ENCODE data around the gene MBTD1.

Gene MBTD1

GRCh38 chr17:51147650-51148049, 112.2 kb downstream of the MBTD1 start:
- DNase-seq (ENCODE audit: low read depth), result no peak

DNA sequence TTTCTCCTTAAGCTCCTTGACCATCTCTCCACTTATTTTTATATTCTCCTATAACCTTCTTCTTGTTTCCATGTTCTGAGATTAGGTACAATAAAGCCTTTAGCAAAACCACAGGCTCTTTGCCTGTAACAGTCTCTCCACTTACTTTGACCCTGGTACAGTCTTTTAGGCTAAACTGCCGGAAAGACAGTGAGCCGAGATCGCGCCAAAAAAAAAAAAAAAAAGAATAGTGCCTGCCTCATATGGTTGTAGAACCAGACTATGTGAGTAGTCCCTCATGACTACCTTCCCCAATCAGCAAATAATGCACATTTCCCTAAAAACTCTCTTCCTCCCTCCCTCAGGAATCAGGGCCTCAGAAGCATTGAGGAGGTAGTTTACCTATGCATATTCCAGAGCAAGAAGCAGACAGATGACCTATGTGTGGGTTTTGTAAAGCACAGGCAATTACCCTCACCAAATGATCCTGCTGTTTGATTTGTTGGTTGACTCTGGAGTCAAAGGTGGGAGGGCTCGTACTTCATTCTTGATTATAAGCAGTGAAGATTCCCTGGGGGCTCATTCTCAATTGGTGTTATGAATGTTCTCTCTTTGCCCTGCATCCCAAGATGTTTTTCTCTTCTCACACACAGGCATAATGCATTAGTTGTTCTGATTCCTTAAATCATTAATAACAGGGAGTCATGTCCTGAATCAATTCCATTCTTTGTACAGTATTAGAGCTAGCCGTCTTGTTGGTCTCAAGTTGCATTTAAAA, 115.4 kb downstream of the MBTD1 start:
- no peak for DNase-seq (ENCODE audit: low read depth)

DNA sequence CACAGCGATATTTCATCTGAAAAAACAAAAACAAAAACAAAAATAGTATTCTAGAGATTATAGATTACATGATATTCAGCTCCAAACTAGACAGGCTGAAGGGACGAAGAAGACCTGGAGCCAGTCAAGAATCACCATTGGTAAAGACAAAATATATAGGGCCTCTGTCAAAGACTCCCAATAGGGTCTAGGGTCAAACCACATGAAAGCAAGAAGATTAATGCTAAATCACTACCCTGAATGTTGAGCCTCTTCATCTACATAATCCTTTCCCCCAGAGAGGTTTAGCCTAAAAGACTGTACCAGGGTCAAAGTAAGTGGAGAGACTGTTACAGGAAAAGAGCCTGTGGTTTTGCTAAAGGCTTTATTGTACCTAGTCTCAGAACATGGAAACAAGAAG, 117.3 kb downstream of the MBTD1 start:
- no peak for DNase-seq (ENCODE audit: low read depth)

- no peak for DNase-seq (ENCODE audit: low read depth)
Measured at GRCh38 chr17:51135956-51136355, 123.9 kb downstream of the MBTD1 start.

DNA sequence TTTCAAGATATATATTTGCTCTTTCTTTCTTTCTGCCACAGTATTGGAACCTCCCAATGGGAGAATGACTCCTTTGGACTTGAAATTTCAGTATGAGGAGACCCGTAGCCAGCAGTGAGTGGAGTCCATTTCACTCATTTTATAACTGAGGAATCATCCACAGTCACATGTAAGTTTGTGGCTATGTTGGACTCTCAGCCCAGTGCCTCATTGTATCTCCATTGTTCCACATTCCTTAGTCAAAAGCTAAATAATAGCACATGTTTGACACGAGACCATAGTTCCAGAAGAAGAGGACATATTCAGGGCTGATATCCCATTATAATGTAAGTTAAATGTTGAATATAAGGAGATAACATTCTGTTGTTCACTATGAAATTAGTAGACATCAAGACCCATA, 126.5 kb downstream of the MBTD1 start:
- no peak for DNase-seq (ENCODE audit: low read depth)

DNA sequence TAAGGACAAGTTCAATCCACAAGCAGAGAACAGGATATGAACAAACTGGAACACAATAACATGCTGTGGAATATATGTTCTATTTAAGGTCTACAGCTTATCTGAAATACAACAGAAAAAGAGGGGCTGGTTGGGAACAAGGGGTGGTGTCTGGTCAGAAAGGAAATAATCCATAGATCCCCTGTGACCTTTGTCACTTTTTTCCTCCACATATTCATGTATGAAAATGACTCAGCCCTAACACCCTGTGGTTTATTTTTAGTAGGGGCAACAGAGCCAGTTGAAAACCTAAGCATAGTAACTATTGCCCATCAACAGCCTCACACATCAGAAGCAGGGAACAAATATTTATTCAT, 126.9 kb downstream of the MBTD1 start:
- DNase-seq (ENCODE audit: low read depth), result no peak

- no peak for DNase-seq (ENCODE audit: low read depth)
Measured at GRCh38 chr17:51128076-51128475, 131.8 kb downstream of the MBTD1 start.
